GM12892 (cell line): ENCODE results near the gene HYCC1.

ENCODE experiments used
- POLR2A ChIP-seq: IDR thresholded peaks from 2 replicates; pipeline ENCODE4 v1.6.1; 2011; ENCODE audit warnings: low read depth, low read length, control low read depth
- POLR2AphosphoS5 ChIP-seq: IDR thresholded peaks from 2 replicates; pipeline ENCODE4 v1.6.1; 2011; ENCODE audit warnings: low read depth, low read length, control low read depth
- TAF1 ChIP-seq: IDR thresholded peaks from 2 replicates; pipeline ENCODE4 v1.6.1; 2011; ENCODE audit warnings: low read depth, mild to moderate bottlenecking, control low read depth, low read length, borderline replicate concordance

DNA sequence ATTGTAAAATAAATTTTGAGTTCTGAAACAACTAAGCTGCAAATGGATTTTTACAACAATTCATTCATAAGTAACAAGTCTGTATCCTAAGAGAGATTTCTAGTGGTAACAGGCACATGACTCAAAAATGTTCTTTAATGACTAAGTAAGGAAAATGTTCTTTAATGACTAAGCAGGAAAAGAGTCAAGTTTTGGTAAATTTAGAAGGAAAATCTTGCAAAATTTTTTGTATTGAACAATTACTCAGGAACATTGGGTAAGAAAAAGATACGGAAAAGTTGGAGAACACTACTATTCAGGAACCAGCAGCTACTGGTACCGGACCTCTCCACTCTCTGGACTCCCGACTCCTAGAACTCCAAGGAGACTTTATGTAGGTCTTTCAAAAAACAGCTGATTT lies 33.5 kb downstream of the HYCC1 start:
- TF ChIP-seq POLR2AphosphoS5 (no peak), POLR2A (no peak), TAF1 (no peak)
